PFSK-1 (cell line): ENCODE data around the gene CAMK1D.

Experiments used
- POLR2AphosphoS5 ChIP-seq: IDR thresholded peaks from 2 replicates; pipeline ENCODE4 v1.6.1; 2012; ENCODE audit warnings: low read depth, mild to moderate bottlenecking, control low read depth, low read length, moderate library complexity
- REST ChIP-seq, 2 experiments: IDR thresholded peaks; 2 replicates each; pipeline versions ENCODE4 v1.6.1 to v1.8.0; 2011 to 2012; ENCODE audit warnings: low read depth in 2 of 2, low read length in 2 of 2, control low read depth in 1 of 2, inconsistent platforms in 1 of 2, mild to moderate bottlenecking in 1 of 2, moderate library complexity in 1 of 2; ENCODE audit not compliant: insufficient read depth in 1 of 2
- SIN3A ChIP-seq: IDR thresholded peaks from 2 replicates; pipeline ENCODE4 v1.6.1; 2012; ENCODE audit warnings: mild to moderate bottlenecking, low read length, moderate library complexity, borderline replicate concordance; ENCODE audit not compliant: insufficient read depth
- TAF1 ChIP-seq: IDR thresholded peaks from 2 replicates; pipeline ENCODE4 v1.6.1; 2012; ENCODE audit warnings: low read length, control low read depth, borderline replicate concordance; ENCODE audit not compliant: insufficient read depth

DNA sequence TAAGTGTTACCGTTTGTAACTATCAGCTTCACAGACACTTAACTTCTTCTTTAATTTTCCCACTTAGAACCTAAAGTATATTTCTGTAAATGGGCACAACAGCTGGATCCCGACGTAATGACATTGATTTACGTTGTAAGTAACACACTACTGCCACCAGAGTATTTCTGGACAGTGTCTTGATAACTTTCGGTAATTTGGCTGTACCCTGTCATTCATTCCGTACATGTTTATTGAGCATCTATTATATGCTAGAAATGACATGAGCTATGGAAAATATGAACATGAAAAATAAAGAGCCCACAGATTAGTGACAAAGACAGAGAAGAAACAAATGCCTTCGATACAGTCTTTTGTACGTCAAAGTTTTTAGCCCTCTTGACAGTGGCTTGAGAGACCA, 360.8 kb downstream of the CAMK1D start:
- no peak for TF ChIP-seq REST (IDR thresholded peaks at IDR 0.05; ENCODE audit: insufficient read depth in 1 of 2, low read depth in 2 of 2, low read length in 2 of 2)
- TF ChIP-seq POLR2AphosphoS5: no peak
- TF ChIP-seq TAF1: no peak
- no peak for TF ChIP-seq SIN3A
